ENCODE data around the gene TXN2. TPM values are rescaled to one million over a fixed set of nuclear protein-coding genes. Genes with fewer than 3 reads are reported as not detected.

Gene TXN2
- total RNA-seq, 1 experiment from 2014 or later = 87.0 TPM

DNA sequence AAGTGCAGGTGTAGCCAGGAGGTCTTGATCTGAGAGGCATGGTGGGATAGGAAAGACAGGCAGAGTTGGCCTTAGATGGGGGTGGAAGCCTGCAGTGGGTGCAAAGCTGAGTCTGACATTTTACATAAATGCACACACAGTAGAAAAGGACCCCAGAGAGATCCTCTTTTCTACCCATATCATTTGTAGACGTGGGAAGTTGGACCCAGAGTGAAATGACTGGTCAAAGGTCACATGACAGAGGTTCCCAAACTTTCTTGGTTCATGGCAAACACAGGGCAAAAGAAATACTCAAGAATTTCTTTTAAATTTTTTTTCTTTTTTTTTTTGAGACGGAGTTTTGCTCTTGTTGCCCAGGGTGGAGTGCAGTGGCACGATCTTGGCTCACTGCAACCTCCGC lies 31.6 kb upstream of the TXN2 start:
- ChIA-PET CTCF (interaction anchor here (1.2 to 1.6 kb wide), 2 partner anchors 10 to 263 kb away, joined by 3 to 4 read pairs; partner anchors contain the start of gene IFT27), RAD21 (ENCODE audit: low non-redundant PET in 1 of 2, low total read pairs in 2 of 2, uncharacterized antibody in 2 of 2, unreplicated experiment in 2 of 2) (no interaction called here)
- peaks cover 62 to 69% of the 10 kb centered on the region in 2 experiments for H3K36me3 ChIP-seq (ENCODE audit: control insufficient read depth in 1 of 2, insufficient read depth in 2 of 2, low read length in 2 of 2)

DNA sequence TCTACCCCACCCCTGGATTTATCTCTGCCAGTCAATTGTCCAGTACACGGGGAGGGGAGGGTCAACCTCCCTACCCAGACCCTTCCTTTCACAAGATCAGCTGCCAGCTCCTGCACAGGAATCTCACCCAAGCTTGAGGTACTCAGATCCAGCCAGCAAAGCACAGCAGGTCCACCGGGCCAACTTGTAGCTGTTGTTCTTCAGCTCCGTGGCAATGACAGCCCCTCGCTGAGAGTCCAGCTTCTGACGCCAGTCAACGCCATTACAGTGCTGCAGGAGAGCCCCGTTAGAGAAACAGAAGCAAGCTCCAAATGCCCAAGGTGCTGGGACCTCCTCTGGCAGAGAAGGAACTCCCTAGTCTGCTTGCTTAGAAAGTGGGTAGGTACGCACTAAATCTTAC lies 30.9 kb upstream of the TXN2 start:
- TF ChIP-seq CEBPB (IDR thresholded peaks at IDR 0.05; ENCODE audit: low read depth) (no peak), POLR2A (IDR thresholded peaks at IDR 0.05; ENCODE audit: borderline replicate concordance, extremely low read depth, insufficient read depth, insufficient read length) (no peak), TCF7L2 (IDR thresholded peaks at IDR 0.05; ENCODE audit: borderline replicate concordance, extremely low read depth, insufficient read depth, insufficient read length) (no peak), JUND (IDR thresholded peaks at IDR 0.05) (no peak), ZNF274 (IDR thresholded peaks at IDR 0.05; ENCODE audit: low read depth, low read length) (no peak), SIN3A (IDR thresholded peaks at IDR 0.05; ENCODE audit: low read depth) (no peak), ZFX (IDR thresholded peaks at IDR 0.05) (no peak), CBX3 (IDR thresholded peaks at IDR 0.05; ENCODE audit: low read depth) (no peak), EZH2phosphoT487 (IDR thresholded peaks at IDR 0.05; ENCODE audit: borderline replicate concordance) (no peak), YY1 (IDR thresholded peaks at IDR 0.05; ENCODE audit: extremely low read depth, insufficient replicate concordance, low read depth, low read length) (no peak), FOSL1 (IDR thresholded peaks at IDR 0.05; ENCODE audit: low read depth) (no peak), POLR2AphosphoS5 (IDR thresholded peaks at IDR 0.05; ENCODE audit: low read depth, low read length) (no peak), EGR1 (IDR thresholded peaks at IDR 0.05; ENCODE audit: low read depth) (no peak), EZH2 (IDR thresholded peaks at IDR 0.05) (no peak)
- TF ChIP-seq, protein P1, sequence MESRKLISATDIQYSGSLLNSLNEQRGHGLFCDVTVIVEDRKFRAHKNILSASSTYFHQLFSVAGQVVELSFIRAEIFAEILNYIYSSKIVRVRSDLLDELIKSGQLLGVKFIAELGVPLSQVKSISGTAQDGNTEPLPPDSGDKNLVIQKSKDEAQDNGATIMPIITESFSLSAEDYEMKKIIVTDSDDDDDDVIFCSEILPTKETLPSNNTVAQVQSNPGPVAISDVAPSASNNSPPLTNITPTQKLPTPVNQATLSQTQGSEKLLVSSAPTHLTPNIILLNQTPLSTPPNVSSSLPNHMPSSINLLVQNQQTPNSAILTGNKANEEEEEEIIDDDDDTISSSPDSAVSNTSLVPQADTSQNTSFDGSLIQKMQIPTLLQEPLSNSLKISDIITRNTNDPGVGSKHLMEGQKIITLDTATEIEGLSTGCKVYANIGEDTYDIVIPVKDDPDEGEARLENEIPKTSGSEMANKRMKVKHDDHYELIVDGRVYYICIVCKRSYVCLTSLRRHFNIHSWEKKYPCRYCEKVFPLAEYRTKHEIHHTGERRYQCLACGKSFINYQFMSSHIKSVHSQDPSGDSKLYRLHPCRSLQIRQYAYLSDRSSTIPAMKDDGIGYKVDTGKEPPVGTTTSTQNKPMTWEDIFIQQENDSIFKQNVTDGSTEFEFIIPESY (IDR thresholded peaks at IDR 0.05; ENCODE audit: extremely low read depth, insufficient replicate concordance, low read length) = no peak
- TF ChIP-seq, protein P2, sequence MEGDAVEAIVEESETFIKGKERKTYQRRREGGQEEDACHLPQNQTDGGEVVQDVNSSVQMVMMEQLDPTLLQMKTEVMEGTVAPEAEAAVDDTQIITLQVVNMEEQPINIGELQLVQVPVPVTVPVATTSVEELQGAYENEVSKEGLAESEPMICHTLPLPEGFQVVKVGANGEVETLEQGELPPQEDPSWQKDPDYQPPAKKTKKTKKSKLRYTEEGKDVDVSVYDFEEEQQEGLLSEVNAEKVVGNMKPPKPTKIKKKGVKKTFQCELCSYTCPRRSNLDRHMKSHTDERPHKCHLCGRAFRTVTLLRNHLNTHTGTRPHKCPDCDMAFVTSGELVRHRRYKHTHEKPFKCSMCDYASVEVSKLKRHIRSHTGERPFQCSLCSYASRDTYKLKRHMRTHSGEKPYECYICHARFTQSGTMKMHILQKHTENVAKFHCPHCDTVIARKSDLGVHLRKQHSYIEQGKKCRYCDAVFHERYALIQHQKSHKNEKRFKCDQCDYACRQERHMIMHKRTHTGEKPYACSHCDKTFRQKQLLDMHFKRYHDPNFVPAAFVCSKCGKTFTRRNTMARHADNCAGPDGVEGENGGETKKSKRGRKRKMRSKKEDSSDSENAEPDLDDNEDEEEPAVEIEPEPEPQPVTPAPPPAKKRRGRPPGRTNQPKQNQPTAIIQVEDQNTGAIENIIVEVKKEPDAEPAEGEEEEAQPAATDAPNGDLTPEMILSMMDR (IDR thresholded peaks at IDR 0.05 in 2 of 3, conservative IDR thresholded peaks at IDR 0.05 in 1 of 3; ENCODE audit: borderline replicate concordance in 1 of 3, insufficient read depth in 1 of 3, low read depth in 2 of 3, low read length in 2 of 3) = no peak
- TF ChIP-seq, protein P3, sequence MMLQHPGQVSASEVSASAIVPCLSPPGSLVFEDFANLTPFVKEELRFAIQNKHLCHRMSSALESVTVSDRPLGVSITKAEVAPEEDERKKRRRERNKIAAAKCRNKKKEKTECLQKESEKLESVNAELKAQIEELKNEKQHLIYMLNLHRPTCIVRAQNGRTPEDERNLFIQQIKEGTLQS (IDR thresholded peaks at IDR 0.05) = no peak
- H3K9me2 ChIP-seq (ENCODE audit: insufficient read depth) = no peaks in the 10 kb centered on the region
- no peaks in the 10 kb centered on the region for H3K27me3 ChIP-seq (ENCODE audit: insufficient read depth, low read length)
- intact Hi-C loops (cut with micrococcal nuclease) = no loop called here
- BruUV-seq (replicated peaks) = no TSS peak
- H4K20me1 ChIP-seq (ENCODE audit: insufficient read depth) = 0 out of 2 replicates have a peak, but pooled peaks cover 4% of the 10 kb centered on the region
- POLR2A ChIA-PET = interaction anchor here (1.0 kb wide), 1 partner anchor 17 kb away, joined by 3 read pairs; the partner anchor contains the start of gene EIF3D
- no peak overlapping the region for H2AFZ ChIP-seq (ENCODE audit: low read depth, low read length, poor library complexity, severe bottlenecking)
- no peak for DNase-seq (ENCODE audit: low read depth, low spot score)
- H3K4me3 ChIP-seq (replicated peaks in 1 of 2; ENCODE audit: low read depth in 1 of 2, low read length in 2 of 2) = no peak overlapping the region
- no peak overlapping the region for H3K9ac ChIP-seq (ENCODE audit: low read length)
- H3K79me2 ChIP-seq (ENCODE audit: insufficient read depth, low read length) = peaks cover 27% of the 10 kb centered on the region; the same call in 1 of the 2 replicates
- RAD21 ChIA-PET (ENCODE audit: low non-redundant PET in 1 of 2, low total read pairs in 2 of 2, uncharacterized antibody in 2 of 2, unreplicated experiment in 2 of 2) = no interaction called here
- H3K4me1 ChIP-seq (ENCODE audit: control insufficient read depth in 1 of 2, insufficient read depth in 2 of 2, low read length in 2 of 2) = peaks cover under 1 to 3% of the 10 kb centered on the region in 2 experiments; a peak in 3 of 4 replicates
- no peaks in the 10 kb centered on the region for H3K9me3 ChIP-seq (ENCODE audit: control insufficient read depth in 1 of 2, insufficient read depth in 1 of 2, low read depth in 1 of 2, low read length in 2 of 2)
- ATAC-seq = no peak
- CTCF ChIA-PET = interaction anchor here (1.2 to 1.6 kb wide), 2 partner anchors 10 to 263 kb away, joined by 3 to 4 read pairs; partner anchors contain the start of gene IFT27
- H3K36me3 ChIP-seq (ENCODE audit: control insufficient read depth in 1 of 2, insufficient read depth in 2 of 2, low read length in 2 of 2) = peaks cover 56 to 64% of the 10 kb centered on the region in 2 experiments
- H3K27ac ChIP-seq (ENCODE audit: low read depth, low read length) = no peak overlapping the region
- H3K4me2 ChIP-seq (ENCODE audit: low read length) = no peak overlapping the region

More for the DNA sequence above, 31.6 kb upstream of the TXN2 start:
- no TSS peak for BruUV-seq (replicated peaks)
- DNase-seq (ENCODE audit: low read depth, low spot score) (no peak), ATAC-seq (no peak)
- Histone ChIP-seq H3K4me1 (ENCODE audit: control insufficient read depth in 1 of 2, insufficient read depth in 2 of 2, low read length in 2 of 2) (no peaks in the 10 kb centered on the region), H3K4me2 (ENCODE audit: low read length) (no peak overlapping the region), H3K27me3 (ENCODE audit: insufficient read depth, low read length) (no peaks in the 10 kb centered on the region), H3K9me3 (ENCODE audit: control insufficient read depth in 1 of 2, insufficient read depth in 1 of 2, low read depth in 1 of 2, low read length in 2 of 2) (no peaks in the 10 kb centered on the region), H3K27ac (ENCODE audit: low read depth, low read length) (no peak overlapping the region), H3K9ac (ENCODE audit: low read length) (no peak overlapping the region), H2AFZ (ENCODE audit: low read depth, low read length, poor library complexity, severe bottlenecking) (no peak overlapping the region), H3K9me2 (ENCODE audit: insufficient read depth) (no peaks in the 10 kb centered on the region), H3K4me3 (replicated peaks in 1 of 2; ENCODE audit: low read depth in 1 of 2, low read length in 2 of 2) (no peak overlapping the region), H3K79me2 (ENCODE audit: insufficient read depth, low read length) (peaks cover 33% of the 10 kb centered on the region; the same call in 1 of the 2 replicates), H4K20me1 (ENCODE audit: insufficient read depth) (0 out of 2 replicates have a peak, but pooled peaks cover 4% of the 10 kb centered on the region)
- no peak for TF ChIP-seq TCF7L2 (IDR thresholded peaks at IDR 0.05; ENCODE audit: borderline replicate concordance, extremely low read depth, insufficient read depth, insufficient read length)
- POLR2A ChIA-PET = interaction anchor here (1.0 kb wide), 1 partner anchor 16 kb away, joined by 3 read pairs; the partner anchor contains the start of gene EIF3D
- intact Hi-C loops (cut with micrococcal nuclease) = no loop called here
